Osteocyte (in vitro differentiated cells): ENCODE measurements around the gene PRKD1. TPM values are rescaled to one million over a fixed set of nuclear protein-coding genes. Genes with fewer than 3 reads are reported as not detected.
"Not testable (repeated sequence)": the region's sequence is repeated elsewhere in the genome, so short reads cannot be mapped to it uniquely, and the experiment has no call there.

Experiments used
- DNase-seq: peaks from one replicate; pipeline ENCODE4 v3.0.0; 2021; ENCODE audit warnings: mixed read lengths; ENCODE audit not compliant: unreplicated experiment; ENCODE audit errors: extremely low spot score
- H3K27ac Mint-ChIP-seq: one replicate; pipeline ENCODE4 v1.8.0; 2021; ENCODE audit warnings: mild to moderate bottlenecking, mixed read lengths; ENCODE audit not compliant: unreplicated experiment
- H3K27me3 Mint-ChIP-seq: one replicate; pipeline ENCODE4 v1.8.0; 2021; ENCODE audit warnings: mixed read lengths; ENCODE audit not compliant: unreplicated experiment
- H3K36me3 Mint-ChIP-seq: one replicate; pipeline ENCODE4 v1.8.0; 2021; ENCODE audit warnings: mixed read lengths; ENCODE audit not compliant: unreplicated experiment
- H3K4me1 Mint-ChIP-seq: one replicate; pipeline ENCODE4 v1.8.0; 2021; ENCODE audit warnings: mixed read lengths; ENCODE audit not compliant: unreplicated experiment
- H3K4me3 Mint-ChIP-seq: one replicate; pipeline ENCODE4 v1.8.0; 2021; ENCODE audit warnings: mild to moderate bottlenecking, moderate library complexity, mixed read lengths; ENCODE audit not compliant: unreplicated experiment
- H3K9me3 Mint-ChIP-seq: one replicate; pipeline ENCODE4 v1.8.0; 2021; ENCODE audit warnings: mixed read lengths; ENCODE audit not compliant: unreplicated experiment
- total RNA-seq: library from RNA; stranded (reverse); gene quantifications from 2 replicates; pipeline ENCODE4 v1.2.1, GENCODE V29; 2021
- TF ChIP-seq, protein P1 (sequence below): fragments of 200-600 bp; sonication (generic); IDR thresholded peaks from 2 replicates; pipeline ENCODE4 v1.5.0; 2021; ENCODE audit warnings: antibody characterized with exemption, mild to moderate bottlenecking, moderate library complexity

PRKD1 gene
- total RNA-seq, 1 donor from 2014 or later: 6.6 TPM

GRCh38 chr14:29842228-29842627 lies 85.4 kb downstream of the PRKD1 start:
- H3K9me3 Mint-ChIP-seq: peaks cover 14% of the 10 kb centered on the region
- H3K27me3 Mint-ChIP-seq: no peaks in the 10 kb centered on the region
- DNase-seq: no peak
- no peaks in the 10 kb centered on the region for H3K4me1 Mint-ChIP-seq
- H3K4me3 Mint-ChIP-seq: no peak overlapping the region
- H3K36me3 Mint-ChIP-seq: peaks cover 10% of the 10 kb centered on the region
- TF ChIP-seq, protein P1, sequence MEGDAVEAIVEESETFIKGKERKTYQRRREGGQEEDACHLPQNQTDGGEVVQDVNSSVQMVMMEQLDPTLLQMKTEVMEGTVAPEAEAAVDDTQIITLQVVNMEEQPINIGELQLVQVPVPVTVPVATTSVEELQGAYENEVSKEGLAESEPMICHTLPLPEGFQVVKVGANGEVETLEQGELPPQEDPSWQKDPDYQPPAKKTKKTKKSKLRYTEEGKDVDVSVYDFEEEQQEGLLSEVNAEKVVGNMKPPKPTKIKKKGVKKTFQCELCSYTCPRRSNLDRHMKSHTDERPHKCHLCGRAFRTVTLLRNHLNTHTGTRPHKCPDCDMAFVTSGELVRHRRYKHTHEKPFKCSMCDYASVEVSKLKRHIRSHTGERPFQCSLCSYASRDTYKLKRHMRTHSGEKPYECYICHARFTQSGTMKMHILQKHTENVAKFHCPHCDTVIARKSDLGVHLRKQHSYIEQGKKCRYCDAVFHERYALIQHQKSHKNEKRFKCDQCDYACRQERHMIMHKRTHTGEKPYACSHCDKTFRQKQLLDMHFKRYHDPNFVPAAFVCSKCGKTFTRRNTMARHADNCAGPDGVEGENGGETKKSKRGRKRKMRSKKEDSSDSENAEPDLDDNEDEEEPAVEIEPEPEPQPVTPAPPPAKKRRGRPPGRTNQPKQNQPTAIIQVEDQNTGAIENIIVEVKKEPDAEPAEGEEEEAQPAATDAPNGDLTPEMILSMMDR: no peak
- no peak overlapping the region for H3K27ac Mint-ChIP-seq

DNA sequence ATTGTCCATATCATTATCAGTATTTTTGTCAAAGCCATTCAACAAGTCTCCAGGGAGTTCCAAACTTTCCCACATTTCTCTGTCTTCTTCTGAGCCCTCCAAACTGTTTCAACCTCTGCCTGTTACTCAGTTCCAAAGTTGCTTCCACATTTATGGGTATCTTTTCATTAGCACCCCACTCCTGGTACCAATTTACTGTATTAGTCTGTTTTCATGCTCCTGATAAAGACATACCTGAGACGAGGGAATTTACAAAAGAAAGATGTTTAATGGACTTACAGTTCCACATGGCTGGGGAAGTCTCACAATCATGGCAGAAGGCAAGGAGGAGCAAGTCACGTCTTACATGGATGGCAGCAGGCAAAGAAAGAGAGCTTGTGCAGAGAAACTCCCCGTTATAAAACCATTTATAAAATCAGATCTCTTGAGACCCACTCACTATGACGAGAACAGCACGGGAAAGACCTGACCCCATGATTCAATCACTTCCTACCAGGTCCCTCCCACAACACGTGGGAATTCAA lies 87.2 kb downstream of the PRKD1 start:
- not testable (repeated sequence) for H3K4me1 Mint-ChIP-seq, H3K27me3 Mint-ChIP-seq, H3K27ac Mint-ChIP-seq, H3K4me3 Mint-ChIP-seq, DNase-seq
- H3K36me3 Mint-ChIP-seq: peaks cover 10% of the 10 kb centered on the region
- H3K9me3 Mint-ChIP-seq: peaks cover 14% of the 10 kb centered on the region

DNA sequence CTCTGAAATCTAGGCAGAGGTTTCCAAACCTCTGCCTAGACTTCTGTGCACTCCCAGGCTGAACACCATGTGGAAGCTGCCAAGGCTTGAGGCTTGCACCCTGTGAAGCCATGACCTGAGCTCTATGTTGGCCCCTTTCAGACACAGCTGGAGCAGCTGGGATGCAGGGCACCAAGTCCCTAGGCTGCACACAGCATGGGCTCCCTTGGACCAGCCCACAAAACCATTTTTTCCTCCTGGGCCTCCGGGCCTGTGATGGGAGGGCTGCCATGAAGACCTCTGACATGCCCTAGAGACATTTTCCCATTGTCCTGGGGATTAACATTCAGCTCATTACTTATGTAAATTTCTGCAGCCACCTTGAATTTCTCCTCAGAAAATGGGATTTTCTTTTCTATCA lies 88.0 kb downstream of the PRKD1 start:
- not testable (repeated sequence) for H3K27me3 Mint-ChIP-seq, H3K4me3 Mint-ChIP-seq, H3K27ac Mint-ChIP-seq, DNase-seq, H3K4me1 Mint-ChIP-seq
- Mint-ChIP-seq H3K36me3 (peaks cover 10% of the 10 kb centered on the region), H3K9me3 (peaks cover 14% of the 10 kb centered on the region)

DNA sequence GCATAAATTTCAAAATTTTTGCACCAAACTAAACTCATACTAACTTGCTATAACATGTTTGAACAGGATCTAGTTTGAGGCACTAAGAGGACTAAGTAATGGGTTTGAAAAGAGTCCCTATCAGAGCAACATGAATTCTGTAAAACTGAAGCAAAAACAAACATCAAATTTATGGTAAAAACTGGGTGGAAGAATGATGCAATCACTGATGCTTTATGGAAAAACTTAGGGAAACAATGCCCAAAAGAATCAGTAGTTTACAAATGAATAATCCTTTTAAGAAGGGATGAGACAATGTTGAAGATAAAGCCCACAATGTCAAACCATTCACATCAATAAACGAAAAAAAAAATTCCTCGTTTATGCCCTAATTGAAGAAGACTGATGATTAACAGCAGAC lies 88.9 kb downstream of the PRKD1 start:
- Mint-ChIP-seq H3K36me3 (peaks cover 10% of the 10 kb centered on the region), H3K4me1 (no peaks in the 10 kb centered on the region), H3K27ac (no peak overlapping the region), H3K4me3 (no peak overlapping the region), H3K9me3 (peaks cover 14% of the 10 kb centered on the region), H3K27me3 (no peaks in the 10 kb centered on the region)
- DNase-seq: no peak
- TF ChIP-seq, protein P1: no peak

- TF ChIP-seq, protein P1: no peak
- H3K27ac Mint-ChIP-seq: no peak overlapping the region
- no peaks in the 10 kb centered on the region for H3K4me1 Mint-ChIP-seq
- no peak for DNase-seq
- no peaks in the 10 kb centered on the region for H3K27me3 Mint-ChIP-seq
- peaks cover 12% of the 10 kb centered on the region for H3K9me3 Mint-ChIP-seq
- no peak overlapping the region for H3K4me3 Mint-ChIP-seq
- H3K36me3 Mint-ChIP-seq: peaks cover 10% of the 10 kb centered on the region
Measured at GRCh38 chr14:29836395-29836794, 91.3 kb downstream of the PRKD1 start.

DNA sequence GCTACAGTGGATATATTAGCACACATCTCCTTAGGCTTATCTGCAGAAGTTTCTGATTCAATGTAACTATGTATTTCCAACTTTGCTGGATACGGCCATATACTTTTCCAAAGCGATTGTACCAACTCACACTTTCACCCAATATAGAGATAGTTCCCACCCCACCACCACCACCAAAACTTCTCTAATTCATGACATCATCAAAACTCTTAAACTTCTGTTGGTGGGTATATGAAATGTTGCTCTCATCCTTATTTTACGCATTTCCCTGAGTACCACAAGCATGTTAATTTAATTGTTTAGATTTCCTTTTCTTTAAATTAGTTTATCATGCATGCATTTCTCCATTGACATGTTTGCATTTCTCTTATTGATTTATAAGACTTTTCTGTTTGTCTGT lies 95.6 kb downstream of the PRKD1 start:
- Mint-ChIP-seq H3K4me1 (no peaks in the 10 kb centered on the region), H3K9me3 (no peaks in the 10 kb centered on the region), H3K27ac (no peak overlapping the region), H3K27me3 (no peaks in the 10 kb centered on the region), H3K36me3 (no peaks in the 10 kb centered on the region), H3K4me3 (no peak overlapping the region)
- no peak for DNase-seq
- TF ChIP-seq, protein P1: no peak
